ENCODE results near the gene PLCB4. TPM values are rescaled to one million over a fixed set of nuclear protein-coding genes. Genes with fewer than 3 reads are reported as not detected.
A peak's percentile ranks its signal among the peaks of the same experiment; 100 is the strongest.

PLCB4 gene
- 8.8 and 19.0 TPM in 2 replicates for polyA plus RNA-seq (2011; rRNA removed)
- 12.6 and 15.4 TPM in 2 replicates for polyA minus RNA-seq (2011; rRNA and poly(A)+ RNA removed)

DNA sequence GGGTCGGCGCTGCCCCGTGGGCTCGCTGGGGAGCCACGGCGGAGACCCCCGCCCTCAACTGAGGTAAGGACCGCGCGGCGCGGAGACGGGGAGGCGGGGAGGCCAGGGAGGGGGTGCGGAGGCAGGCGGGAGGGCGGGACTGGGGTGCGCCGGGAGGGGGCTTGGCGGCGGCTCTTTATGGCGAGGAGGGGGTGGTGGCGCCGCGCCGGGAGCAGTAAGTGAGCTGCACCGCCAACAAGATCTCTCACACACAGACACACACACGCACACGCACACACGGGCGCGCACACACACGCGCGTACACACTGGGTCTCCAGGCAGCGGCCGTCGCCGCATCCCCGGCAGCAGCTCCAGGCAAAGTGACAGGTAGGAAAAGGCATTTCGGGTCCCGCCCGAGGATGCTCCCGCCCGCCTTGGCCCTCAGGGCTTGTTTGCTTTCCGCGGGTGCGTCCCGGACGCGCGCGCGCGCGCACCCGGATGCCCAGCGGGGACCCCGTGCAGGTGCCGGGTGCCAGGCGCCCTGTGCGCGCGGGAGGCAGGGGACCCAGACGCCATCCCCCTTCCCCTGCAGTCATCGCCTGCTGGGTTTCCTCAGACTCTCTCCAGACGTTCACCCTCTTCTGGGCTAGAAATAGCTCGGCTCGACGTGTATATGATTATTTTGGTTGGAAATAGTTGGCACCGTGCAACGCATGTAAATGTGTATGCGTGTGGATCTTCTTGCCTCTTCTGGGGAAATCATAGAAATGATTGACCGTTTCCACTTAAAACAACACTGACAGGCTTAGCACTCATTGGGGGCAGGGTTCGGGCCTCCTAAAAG, at the start of gene PLCB4:
TSS of gene PLCB4 (plus strand) at position 247 of the 823 bp plus-strand sequence. CDS start 238,728 bp downstream, outside the sequence.
- H3K36me3 ChIP-seq (ENCODE audit: control insufficient read depth, insufficient read depth, low read length) = no peaks in the 10 kb centered on the region
- DNase-seq (ENCODE audit: low read depth) = no peak
- POLR2A ChIA-PET = no interaction called here
- H3K27me3 ChIP-seq (ENCODE audit: control insufficient read depth, insufficient read depth, low read length) = no peaks in the 10 kb centered on the region
- no peak for TF ChIP-seq CTCF (IDR thresholded peaks at IDR 0.05; ENCODE audit: insufficient read depth, low read depth, low read length)
- H3K4me3 ChIP-seq (ENCODE audit: low read depth, low read length) = peak within 1 kb of the TSS; percentile 96
- CTCF ChIA-PET = interaction anchor here (0.5 to 1.6 kb wide), 7 partner anchors 12 to 283 kb away, joined by 3 to 6 read pairs (median 3); no protein-coding TSS in a partner anchor

DNA sequence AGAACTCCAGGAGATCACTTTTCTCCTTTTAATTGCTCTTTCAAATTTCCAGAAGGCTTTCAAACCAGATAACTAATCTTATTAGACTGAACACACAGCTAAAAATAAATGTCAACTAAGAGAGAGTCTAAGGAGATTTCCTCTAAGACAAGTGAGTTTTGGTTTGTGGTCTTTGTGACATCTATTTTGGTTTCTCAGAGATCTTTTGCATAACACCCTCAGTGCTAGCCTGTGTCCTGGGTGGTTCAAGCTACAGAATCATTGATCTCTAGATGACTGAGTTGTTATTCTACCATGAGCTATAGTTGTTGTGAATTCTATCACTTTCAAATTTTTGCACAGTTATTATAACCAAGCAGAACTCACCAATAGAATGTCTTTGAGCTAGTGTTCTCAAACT, 49.1 kb upstream of the PLCB4 start:
- POLR2A ChIA-PET = no interaction called here
- CTCF ChIA-PET = interaction anchor here (1.0 kb wide), 1 partner anchor 11 kb away, joined by 4 read pairs; no protein-coding TSS in a partner anchor
- H3K27me3 ChIP-seq (ENCODE audit: control insufficient read depth, insufficient read depth, low read length) = no peaks in the 10 kb centered on the region
- no peak overlapping the region for H3K4me3 ChIP-seq (ENCODE audit: low read depth, low read length)
- no peak for DNase-seq (ENCODE audit: low read depth)
- no peak for TF ChIP-seq CTCF (IDR thresholded peaks at IDR 0.05; ENCODE audit: insufficient read depth, low read depth, low read length)
- no peaks in the 10 kb centered on the region for H3K36me3 ChIP-seq (ENCODE audit: control insufficient read depth, insufficient read depth, low read length)

DNA sequence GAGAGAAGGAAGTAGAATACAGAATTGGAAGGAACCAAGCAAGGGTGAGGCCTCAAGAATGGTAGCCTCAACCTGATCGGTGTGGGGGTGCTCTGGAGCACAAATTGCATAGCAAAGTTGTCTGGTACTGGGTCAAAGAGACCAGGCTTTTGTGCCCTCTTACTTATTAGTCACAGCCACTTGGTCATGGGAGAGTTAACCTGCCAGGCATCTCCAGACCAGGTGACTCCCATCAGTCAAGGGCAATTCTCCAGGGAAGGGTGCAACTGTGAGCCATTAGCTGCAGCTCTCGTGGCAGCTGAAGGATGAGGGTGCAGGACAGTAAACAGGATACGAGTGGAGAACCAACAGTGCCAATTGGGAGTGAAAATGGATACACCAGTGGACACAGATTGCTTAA, 47.7 kb upstream of the PLCB4 start:
- no peak for TF ChIP-seq CTCF (IDR thresholded peaks at IDR 0.05; ENCODE audit: insufficient read depth, low read depth, low read length)
- ChIA-PET CTCF (no interaction called here), POLR2A (no interaction called here)
- H3K4me3 ChIP-seq (ENCODE audit: low read depth, low read length) = no peak overlapping the region
- no peaks in the 10 kb centered on the region for H3K27me3 ChIP-seq (ENCODE audit: control insufficient read depth, insufficient read depth, low read length)
- H3K36me3 ChIP-seq (ENCODE audit: control insufficient read depth, insufficient read depth, low read length) = no peaks in the 10 kb centered on the region
- DNase-seq (ENCODE audit: low read depth) = no peak

GRCh38 chr20:9021699-9022098, 47.2 kb upstream of the PLCB4 start:
- POLR2A ChIA-PET = no interaction called here
- CTCF ChIA-PET = no interaction called here
- no peak for TF ChIP-seq CTCF (IDR thresholded peaks at IDR 0.05; ENCODE audit: insufficient read depth, low read depth, low read length)
- Histone ChIP-seq H3K4me3 (ENCODE audit: low read depth, low read length) (no peak overlapping the region), H3K36me3 (ENCODE audit: control insufficient read depth, insufficient read depth, low read length) (no peaks in the 10 kb centered on the region), H3K27me3 (ENCODE audit: control insufficient read depth, insufficient read depth, low read length) (no peaks in the 10 kb centered on the region)
- DNase-seq (ENCODE audit: low read depth) = no peak

DNA sequence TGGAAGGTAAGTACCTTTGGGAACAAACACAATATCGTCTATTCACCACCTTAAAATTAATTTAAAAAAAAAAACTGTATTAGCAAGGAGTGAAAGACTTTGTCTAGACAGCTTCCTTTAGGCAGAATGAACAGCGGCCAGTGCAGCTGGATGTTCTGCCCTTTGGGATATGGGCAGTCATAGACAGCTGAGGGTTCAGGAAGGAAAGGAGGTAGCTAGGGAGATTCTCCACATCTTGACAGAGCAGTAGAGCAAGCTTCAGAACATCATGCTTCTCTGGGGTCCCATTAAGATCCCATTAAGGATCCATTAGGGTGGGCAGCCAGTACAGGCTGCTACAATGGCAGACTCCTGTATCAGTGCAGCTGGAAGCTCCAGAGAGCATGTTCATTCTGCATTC, 46.5 kb upstream of the PLCB4 start:
- no peaks in the 10 kb centered on the region for H3K36me3 ChIP-seq (ENCODE audit: control insufficient read depth, insufficient read depth, low read length)
- no peak overlapping the region for H3K4me3 ChIP-seq (ENCODE audit: low read depth, low read length)
- ChIA-PET CTCF (interaction anchor here (1.2 kb wide), 1 partner anchor 9 kb away, joined by 4 read pairs; no protein-coding TSS in a partner anchor), POLR2A (no interaction called here)
- no peak for TF ChIP-seq CTCF (IDR thresholded peaks at IDR 0.05; ENCODE audit: insufficient read depth, low read depth, low read length)
- no peaks in the 10 kb centered on the region for H3K27me3 ChIP-seq (ENCODE audit: control insufficient read depth, insufficient read depth, low read length)
- DNase-seq (ENCODE audit: low read depth) = no peak

Measured in BJ (cell line).